ENCODE results near the gene USP10.

USP10 gene

GRCh38 chr16:84742641-84743092 is 42.9 kb downstream of the USP10 start:
- no peak for TF ChIP-seq TAF1 (IDR thresholded peaks at IDR 0.05; ENCODE audit: borderline replicate concordance, insufficient read depth, low read length)
- TF ChIP-seq REST (IDR thresholded peaks at IDR 0.05; ENCODE audit: insufficient read depth in 1 of 2, low read depth in 2 of 2, low read length in 2 of 2) = no peak
- no peak for TF ChIP-seq FOXP2 (optimal IDR thresholded peaks at IDR 0.05; ENCODE audit: borderline replicate concordance, extremely low read depth, extremely low read length, insufficient read depth)
- no peak for TF ChIP-seq POLR2AphosphoS5 (IDR thresholded peaks at IDR 0.05; ENCODE audit: low read depth, low read length)
- TF ChIP-seq SIN3A (IDR thresholded peaks at IDR 0.05; ENCODE audit: borderline replicate concordance, insufficient read depth, low read length) = no peak

- TF ChIP-seq SIN3A (IDR thresholded peaks at IDR 0.05; ENCODE audit: borderline replicate concordance, insufficient read depth, low read length) (no peak), TAF1 (IDR thresholded peaks at IDR 0.05; ENCODE audit: borderline replicate concordance, insufficient read depth, low read length) (no peak), FOXP2 (optimal IDR thresholded peaks at IDR 0.05; ENCODE audit: borderline replicate concordance, extremely low read depth, extremely low read length, insufficient read depth) (no peak), POLR2AphosphoS5 (IDR thresholded peaks at IDR 0.05; ENCODE audit: low read depth, low read length) (no peak), REST (IDR thresholded peaks at IDR 0.05; ENCODE audit: insufficient read depth in 1 of 2, low read depth in 2 of 2, low read length in 2 of 2) (no peak)
Observed at GRCh38 chr16:84746231-84746630, 46.4 kb downstream of the USP10 start.

GRCh38 chr16:84746875-84747274 is 47.1 kb downstream of the USP10 start:
- TF ChIP-seq TAF1 (IDR thresholded peaks at IDR 0.05; ENCODE audit: borderline replicate concordance, insufficient read depth, low read length) = no peak
- TF ChIP-seq REST (IDR thresholded peaks at IDR 0.05; ENCODE audit: insufficient read depth in 1 of 2, low read depth in 2 of 2, low read length in 2 of 2) = no peak
- no peak for TF ChIP-seq SIN3A (IDR thresholded peaks at IDR 0.05; ENCODE audit: borderline replicate concordance, insufficient read depth, low read length)
- TF ChIP-seq FOXP2 (optimal IDR thresholded peaks at IDR 0.05; ENCODE audit: borderline replicate concordance, extremely low read depth, extremely low read length, insufficient read depth) = no peak
- TF ChIP-seq POLR2AphosphoS5 (IDR thresholded peaks at IDR 0.05; ENCODE audit: low read depth, low read length) = no peak

GRCh38 chr16:84749072-84749471 is 49.3 kb downstream of the USP10 start:
- TF ChIP-seq SIN3A (IDR thresholded peaks at IDR 0.05; ENCODE audit: borderline replicate concordance, insufficient read depth, low read length) (no peak), TAF1 (IDR thresholded peaks at IDR 0.05; ENCODE audit: borderline replicate concordance, insufficient read depth, low read length) (no peak), FOXP2 (optimal IDR thresholded peaks at IDR 0.05; ENCODE audit: borderline replicate concordance, extremely low read depth, extremely low read length, insufficient read depth) (no peak), POLR2AphosphoS5 (IDR thresholded peaks at IDR 0.05; ENCODE audit: low read depth, low read length) (no peak), REST (IDR thresholded peaks at IDR 0.05; ENCODE audit: insufficient read depth in 1 of 2, low read depth in 2 of 2, low read length in 2 of 2) (no peak)

GRCh38 chr16:84749815-84750214 is 50.0 kb downstream of the USP10 start:
- TF ChIP-seq TAF1 (IDR thresholded peaks at IDR 0.05; ENCODE audit: borderline replicate concordance, insufficient read depth, low read length) (no peak), FOXP2 (optimal IDR thresholded peaks at IDR 0.05; ENCODE audit: borderline replicate concordance, extremely low read depth, extremely low read length, insufficient read depth) (no peak), POLR2AphosphoS5 (IDR thresholded peaks at IDR 0.05; ENCODE audit: low read depth, low read length) (no peak), REST (IDR thresholded peaks at IDR 0.05; ENCODE audit: insufficient read depth in 1 of 2, low read depth in 2 of 2, low read length in 2 of 2) (no peak), SIN3A (IDR thresholded peaks at IDR 0.05; ENCODE audit: borderline replicate concordance, insufficient read depth, low read length) (no peak)

Measured in PFSK-1 (cell line).